ENCODE results near the gene TRIM54.
A peak's percentile ranks its signal among the peaks of the same experiment; 100 is the strongest.

The TRIM54 gene

DNA sequence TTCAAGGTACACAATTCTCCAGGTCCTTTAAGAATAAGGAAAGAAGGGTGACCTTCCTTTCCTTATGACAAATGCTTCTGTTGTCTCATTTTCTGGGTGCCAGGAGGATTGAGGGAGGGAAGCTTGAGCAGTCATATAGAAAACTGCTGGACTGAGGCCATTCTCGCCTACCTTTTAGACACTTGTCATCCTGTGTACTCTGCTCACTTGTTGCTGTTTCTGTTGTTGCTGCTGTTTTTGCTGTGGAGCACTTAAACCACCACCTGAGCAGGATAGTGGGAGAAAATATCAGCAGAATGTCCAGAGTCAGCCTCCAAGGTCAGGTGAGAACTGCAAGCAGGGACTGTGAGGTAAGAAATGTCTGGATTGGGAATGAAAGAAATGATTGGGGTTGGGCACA is 4.2 kb upstream of the TRIM54 start:
- TF ChIP-seq, protein P1, sequence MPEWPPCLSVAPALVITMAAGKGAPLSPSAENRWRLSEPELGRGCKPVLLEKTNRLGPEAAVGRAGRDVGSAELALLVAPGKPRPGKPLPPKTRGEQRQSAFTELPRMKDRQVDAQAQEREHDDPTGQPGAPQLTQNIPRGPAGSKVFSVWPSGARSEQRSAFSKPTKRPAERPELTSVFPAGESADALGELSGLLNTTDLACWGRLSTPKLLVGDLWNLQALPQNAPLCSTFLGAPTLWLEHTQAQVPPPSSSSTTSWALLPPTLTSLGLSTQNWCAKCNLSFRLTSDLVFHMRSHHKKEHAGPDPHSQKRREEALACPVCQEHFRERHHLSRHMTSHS (tag by site-specific recombination; IDR thresholded peaks at IDR 0.05), result no peak
- TF ChIP-seq, protein P2, sequence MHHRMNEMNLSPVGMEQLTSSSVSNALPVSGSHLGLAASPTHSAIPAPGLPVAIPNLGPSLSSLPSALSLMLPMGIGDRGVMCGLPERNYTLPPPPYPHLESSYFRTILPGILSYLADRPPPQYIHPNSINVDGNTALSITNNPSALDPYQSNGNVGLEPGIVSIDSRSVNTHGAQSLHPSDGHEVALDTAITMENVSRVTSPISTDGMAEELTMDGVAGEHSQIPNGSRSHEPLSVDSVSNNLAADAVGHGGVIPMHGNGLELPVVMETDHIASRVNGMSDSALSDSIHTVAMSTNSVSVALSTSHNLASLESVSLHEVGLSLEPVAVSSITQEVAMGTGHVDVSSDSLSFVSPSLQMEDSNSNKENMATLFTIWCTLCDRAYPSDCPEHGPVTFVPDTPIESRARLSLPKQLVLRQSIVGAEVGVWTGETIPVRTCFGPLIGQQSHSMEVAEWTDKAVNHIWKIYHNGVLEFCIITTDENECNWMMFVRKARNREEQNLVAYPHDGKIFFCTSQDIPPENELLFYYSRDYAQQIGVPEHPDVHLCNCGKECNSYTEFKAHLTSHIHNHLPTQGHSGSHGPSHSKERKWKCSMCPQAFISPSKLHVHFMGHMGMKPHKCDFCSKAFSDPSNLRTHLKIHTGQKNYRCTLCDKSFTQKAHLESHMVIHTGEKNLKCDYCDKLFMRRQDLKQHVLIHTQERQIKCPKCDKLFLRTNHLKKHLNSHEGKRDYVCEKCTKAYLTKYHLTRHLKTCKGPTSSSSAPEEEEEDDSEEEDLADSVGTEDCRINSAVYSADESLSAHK (tag by site-specific recombination; IDR thresholded peaks at IDR 0.05), result no peak
- TF ChIP-seq SP3 (tag by site-specific recombination; IDR thresholded peaks at IDR 0.05) (no peak), SCRT2 (tag by site-specific recombination; IDR thresholded peaks at IDR 0.05) (peak; percentile 80; the same call in 1 of the 2 replicates), ZNF292 (tag by site-specific recombination; IDR thresholded peaks at IDR 0.05; ENCODE audit: borderline replicate concordance, low read depth) (no peak), ZNF544 (tag by site-specific recombination; IDR thresholded peaks at IDR 0.05) (no peak), KLF8 (tag by site-specific recombination; IDR thresholded peaks at IDR 0.05) (no peak), ZSCAN16 (tag by site-specific recombination; IDR thresholded peaks at IDR 0.05) (no peak), YY1 (tag by site-specific recombination; IDR thresholded peaks at IDR 0.05) (no peak), ZNF530 (tag by site-specific recombination; IDR thresholded peaks at IDR 0.05; ENCODE audit: low read depth) (no peak), ZNF24 (tag by site-specific recombination; IDR thresholded peaks at IDR 0.05) (no peak), ZNF585B (tag by site-specific recombination; IDR thresholded peaks at IDR 0.05) (no peak), SCRT1 (tag by site-specific recombination; IDR thresholded peaks at IDR 0.05; ENCODE audit: borderline replicate concordance) (peak; percentile 36; the same call in 1 of the 2 replicates), HOXC10 (CRISPR knock-in tag; IDR thresholded peaks at IDR 0.05) (no peak), ZNF10 (tag by site-specific recombination; IDR thresholded peaks at IDR 0.05) (no peak), ZNF202 (tag by site-specific recombination; IDR thresholded peaks at IDR 0.05; ENCODE audit: borderline replicate concordance) (no peak), GLIS1 (tag by site-specific recombination; IDR thresholded peaks at IDR 0.05) (no peak)
- Histone ChIP-seq H3K4me1 (ENCODE audit: control insufficient read depth, insufficient read depth, low read length) (no peaks in the 10 kb centered on the region; the same call in 1 of the 2 replicates), H3K36me3 (ENCODE audit: control insufficient read depth in 2 of 2, insufficient read depth in 1 of 2, low read length in 2 of 2) (no peaks in the 10 kb centered on the region), H3K9me3 (ENCODE audit: control insufficient read depth, insufficient read depth, low read depth, low read length) (no peaks in the 10 kb centered on the region), H3K27ac (ENCODE audit: extremely low read depth, low read depth, low read length) (no peak overlapping the region), H3K4me3 (ENCODE audit: low read depth, low read length) (no peak overlapping the region)
- POLR2A ChIA-PET, result no interaction called here
- CTCF ChIA-PET, result interaction anchor here (2.9 to 6.9 kb wide), 3 partner anchors 13 to 27 kb away, joined by 10 to 96 read pairs (median 87); partner anchors contain the start of gene SLC30A3

DNA sequence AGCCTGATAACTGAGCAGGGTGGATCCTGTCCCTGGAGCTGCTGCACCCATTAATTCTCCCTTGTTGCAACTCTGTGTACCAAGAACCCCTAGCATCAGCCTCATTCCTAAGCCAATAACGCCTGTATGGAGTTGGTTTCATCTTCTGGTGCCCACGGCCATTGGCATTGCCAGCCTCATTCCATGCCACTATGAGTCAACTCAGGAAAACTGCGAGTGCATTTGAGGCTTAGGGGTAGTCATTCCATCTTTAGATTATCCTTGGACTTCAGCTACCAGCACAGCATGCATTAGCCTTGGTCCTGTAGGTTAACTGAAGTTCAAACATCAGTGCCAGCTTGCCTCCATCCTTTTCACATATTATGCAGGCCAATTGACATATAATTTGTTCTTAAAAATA is 1.4 kb upstream of the TRIM54 start:
- no peaks in the 10 kb centered on the region for H3K9me3 ChIP-seq (ENCODE audit: control insufficient read depth, insufficient read depth, low read depth, low read length)
- no peaks in the 10 kb centered on the region; the same call in 1 of the 2 replicates for H3K4me1 ChIP-seq (ENCODE audit: control insufficient read depth, insufficient read depth, low read length)
- no peak overlapping the region for H3K4me3 ChIP-seq (ENCODE audit: low read depth, low read length)
- ChIA-PET POLR2A (no interaction called here), CTCF (interaction anchor here (0.7 to 7.9 kb wide), 15 partner anchors 10 to 448 kb away, joined by 3 to 211 read pairs (median 5); partner anchors contain the start of genes ABHD1 and SLC30A3)
- H3K27ac ChIP-seq (ENCODE audit: extremely low read depth, low read depth, low read length), result no peak overlapping the region
- H3K36me3 ChIP-seq (ENCODE audit: control insufficient read depth in 2 of 2, insufficient read depth in 1 of 2, low read length in 2 of 2), result no peaks in the 10 kb centered on the region
- TF ChIP-seq, protein P3, sequence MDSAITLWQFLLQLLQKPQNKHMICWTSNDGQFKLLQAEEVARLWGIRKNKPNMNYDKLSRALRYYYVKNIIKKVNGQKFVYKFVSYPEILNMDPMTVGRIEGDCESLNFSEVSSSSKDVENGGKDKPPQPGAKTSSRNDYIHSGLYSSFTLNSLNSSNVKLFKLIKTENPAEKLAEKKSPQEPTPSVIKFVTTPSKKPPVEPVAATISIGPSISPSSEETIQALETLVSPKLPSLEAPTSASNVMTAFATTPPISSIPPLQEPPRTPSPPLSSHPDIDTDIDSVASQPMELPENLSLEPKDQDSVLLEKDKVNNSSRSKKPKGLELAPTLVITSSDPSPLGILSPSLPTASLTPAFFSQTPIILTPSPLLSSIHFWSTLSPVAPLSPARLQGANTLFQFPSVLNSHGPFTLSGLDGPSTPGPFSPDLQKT (IDR thresholded peaks at IDR 0.05; ENCODE audit: borderline replicate concordance, low read depth, low read length), result no peak
- no peak for TF ChIP-seq ZNF221 (tag by site-specific recombination; IDR thresholded peaks at IDR 0.05; ENCODE audit: borderline replicate concordance)
- no peak for TF ChIP-seq ZNF747 (tag by site-specific recombination; IDR thresholded peaks at IDR 0.05)
- TF ChIP-seq ZNF248 (tag by site-specific recombination; IDR thresholded peaks at IDR 0.05), result no peak
- TF ChIP-seq ZNF169 (tag by site-specific recombination; IDR thresholded peaks at IDR 0.05), result no peak
- no peak for TF ChIP-seq HOXA7 (CRISPR knock-in tag; IDR thresholded peaks at IDR 0.05; ENCODE audit: borderline replicate concordance)
- no peak for TF ChIP-seq ZNF621 (tag by site-specific recombination; IDR thresholded peaks at IDR 0.05)
- TF ChIP-seq, protein P4, sequence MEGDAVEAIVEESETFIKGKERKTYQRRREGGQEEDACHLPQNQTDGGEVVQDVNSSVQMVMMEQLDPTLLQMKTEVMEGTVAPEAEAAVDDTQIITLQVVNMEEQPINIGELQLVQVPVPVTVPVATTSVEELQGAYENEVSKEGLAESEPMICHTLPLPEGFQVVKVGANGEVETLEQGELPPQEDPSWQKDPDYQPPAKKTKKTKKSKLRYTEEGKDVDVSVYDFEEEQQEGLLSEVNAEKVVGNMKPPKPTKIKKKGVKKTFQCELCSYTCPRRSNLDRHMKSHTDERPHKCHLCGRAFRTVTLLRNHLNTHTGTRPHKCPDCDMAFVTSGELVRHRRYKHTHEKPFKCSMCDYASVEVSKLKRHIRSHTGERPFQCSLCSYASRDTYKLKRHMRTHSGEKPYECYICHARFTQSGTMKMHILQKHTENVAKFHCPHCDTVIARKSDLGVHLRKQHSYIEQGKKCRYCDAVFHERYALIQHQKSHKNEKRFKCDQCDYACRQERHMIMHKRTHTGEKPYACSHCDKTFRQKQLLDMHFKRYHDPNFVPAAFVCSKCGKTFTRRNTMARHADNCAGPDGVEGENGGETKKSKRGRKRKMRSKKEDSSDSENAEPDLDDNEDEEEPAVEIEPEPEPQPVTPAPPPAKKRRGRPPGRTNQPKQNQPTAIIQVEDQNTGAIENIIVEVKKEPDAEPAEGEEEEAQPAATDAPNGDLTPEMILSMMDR (tag by site-specific recombination; IDR thresholded peaks at IDR 0.05), result no peak
- no peak for TF ChIP-seq ZNF558 (tag by site-specific recombination; IDR thresholded peaks at IDR 0.05)
- no peak for TF ChIP-seq OSR2 (tag by site-specific recombination; IDR thresholded peaks at IDR 0.05)
- no peak for TF ChIP-seq ZBTB21 (tag by site-specific recombination; IDR thresholded peaks at IDR 0.05)
